Stimulated activated CD8-positive, alpha-beta memory T cell treated with anti-CD3 and anti-CD28 coated beads, Interleukin-2, amount 100 ng/mL, for 1 hour (primary cell): Measurements from ENCODE around the gene CCDC192.

ENCODE experiments used
- DNase-seq, 2 donors: peaks; one replicate each; pipeline ENCODE4 v3.0.0-alpha.2; 2020; ENCODE audit warnings: low read depth in 2 of 2

Gene CCDC192

GRCh38 chr5:127981498-127981897 lies 278.3 kb downstream of the CCDC192 start:
- DNase-seq = no peak

GRCh38 chr5:127985811-127986325 lies 282.7 kb downstream of the CCDC192 start:
- no peak for DNase-seq

- no peak for DNase-seq
Measured at GRCh38 chr5:127987354-127988145, 284.4 kb downstream of the CCDC192 start.

- no peak for DNase-seq
Measured at GRCh38 chr5:127988146-127988760, 285.1 kb downstream of the CCDC192 start.
